ENCODE measurements around the gene CYGB. TPM values are rescaled to one million over a fixed set of nuclear protein-coding genes. Genes with fewer than 3 reads are reported as not detected.
"Not testable (repeated sequence)": the region's sequence is repeated elsewhere in the genome, so short reads cannot be mapped to it uniquely, and the experiment has no call there.

CYGB gene
- total RNA-seq, 4 donors from 2014 or later, result 12.6 to 23.2 (median 18.8) TPM

DNA sequence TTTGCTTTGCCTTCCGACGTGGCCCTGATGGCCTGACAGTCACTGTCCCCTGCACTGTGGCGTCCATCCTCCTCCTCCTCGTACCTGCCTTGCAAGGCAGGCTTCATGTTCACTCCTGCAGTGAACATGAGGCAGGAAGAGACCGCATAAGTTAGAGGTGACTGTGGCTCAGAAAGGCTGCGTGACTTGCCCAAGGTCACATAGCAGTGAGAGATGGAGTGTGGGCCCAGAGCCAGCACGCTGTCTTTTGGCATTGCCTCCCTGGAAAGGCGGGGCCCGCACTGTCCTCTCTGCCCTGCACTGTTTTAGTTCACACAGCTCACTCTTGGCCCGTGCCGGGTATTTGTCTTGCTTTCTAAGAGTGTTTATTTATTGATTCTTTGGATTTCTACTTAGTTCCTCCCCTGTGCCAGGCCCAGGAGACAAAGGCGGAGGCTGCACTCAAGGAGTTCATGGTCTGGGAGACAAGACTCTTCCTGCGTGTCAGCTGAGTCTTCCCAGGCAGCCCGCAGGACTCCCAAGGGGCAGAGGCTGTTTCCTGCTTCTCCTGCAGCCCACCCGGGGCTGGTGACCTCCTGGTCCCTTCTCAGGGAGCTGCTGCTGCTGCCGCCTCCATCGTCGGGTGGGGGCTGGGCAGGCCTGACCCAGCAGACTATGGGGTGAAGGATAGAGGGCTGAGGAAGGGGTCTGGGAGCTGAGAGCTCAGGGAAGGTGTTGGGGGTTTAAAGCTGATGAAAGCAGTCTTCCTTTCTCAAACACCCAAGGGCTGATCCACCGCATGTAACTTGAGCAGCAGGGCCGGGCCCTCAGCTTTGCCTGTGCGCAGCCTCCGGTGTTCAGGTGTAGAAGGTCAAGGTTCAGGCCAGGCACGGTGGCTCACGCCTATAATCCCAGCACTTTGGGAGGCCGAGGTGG, 12.7 kb downstream of the CYGB start:
- TF ChIP-seq POLR2AphosphoS5 (IDR thresholded peaks at IDR 0.05) (no peak), POLR2A (IDR thresholded peaks at IDR 0.05) (no peak), EP300 (IDR thresholded peaks at IDR 0.05) (no peak)
- TF ChIP-seq, protein P1, sequence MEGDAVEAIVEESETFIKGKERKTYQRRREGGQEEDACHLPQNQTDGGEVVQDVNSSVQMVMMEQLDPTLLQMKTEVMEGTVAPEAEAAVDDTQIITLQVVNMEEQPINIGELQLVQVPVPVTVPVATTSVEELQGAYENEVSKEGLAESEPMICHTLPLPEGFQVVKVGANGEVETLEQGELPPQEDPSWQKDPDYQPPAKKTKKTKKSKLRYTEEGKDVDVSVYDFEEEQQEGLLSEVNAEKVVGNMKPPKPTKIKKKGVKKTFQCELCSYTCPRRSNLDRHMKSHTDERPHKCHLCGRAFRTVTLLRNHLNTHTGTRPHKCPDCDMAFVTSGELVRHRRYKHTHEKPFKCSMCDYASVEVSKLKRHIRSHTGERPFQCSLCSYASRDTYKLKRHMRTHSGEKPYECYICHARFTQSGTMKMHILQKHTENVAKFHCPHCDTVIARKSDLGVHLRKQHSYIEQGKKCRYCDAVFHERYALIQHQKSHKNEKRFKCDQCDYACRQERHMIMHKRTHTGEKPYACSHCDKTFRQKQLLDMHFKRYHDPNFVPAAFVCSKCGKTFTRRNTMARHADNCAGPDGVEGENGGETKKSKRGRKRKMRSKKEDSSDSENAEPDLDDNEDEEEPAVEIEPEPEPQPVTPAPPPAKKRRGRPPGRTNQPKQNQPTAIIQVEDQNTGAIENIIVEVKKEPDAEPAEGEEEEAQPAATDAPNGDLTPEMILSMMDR (IDR thresholded peaks at IDR 0.05), result no peak
- Histone ChIP-seq H3K4me1 (peaks cover 0 to 52% (median 39%) of the 10 kb centered on the region in 3 donors), H3K27ac (peak overlapping the region in 3 of 4 donors; percentile 41 to 62 (median 41)), H3K36me3 (no peaks in the 10 kb centered on the region), H3K9me3 (no peaks in the 10 kb centered on the region), H3K4me3 (no peak overlapping the region), H3K27me3 (peaks cover 43% of the 10 kb centered on the region)
- WGBS, 2 donors (ENCODE audit: low coverage in 1 of 2), result 47 to 57% methylated on average over 7 to 9 of the region's 25 CpGs
- no peak for ATAC-seq

DNA sequence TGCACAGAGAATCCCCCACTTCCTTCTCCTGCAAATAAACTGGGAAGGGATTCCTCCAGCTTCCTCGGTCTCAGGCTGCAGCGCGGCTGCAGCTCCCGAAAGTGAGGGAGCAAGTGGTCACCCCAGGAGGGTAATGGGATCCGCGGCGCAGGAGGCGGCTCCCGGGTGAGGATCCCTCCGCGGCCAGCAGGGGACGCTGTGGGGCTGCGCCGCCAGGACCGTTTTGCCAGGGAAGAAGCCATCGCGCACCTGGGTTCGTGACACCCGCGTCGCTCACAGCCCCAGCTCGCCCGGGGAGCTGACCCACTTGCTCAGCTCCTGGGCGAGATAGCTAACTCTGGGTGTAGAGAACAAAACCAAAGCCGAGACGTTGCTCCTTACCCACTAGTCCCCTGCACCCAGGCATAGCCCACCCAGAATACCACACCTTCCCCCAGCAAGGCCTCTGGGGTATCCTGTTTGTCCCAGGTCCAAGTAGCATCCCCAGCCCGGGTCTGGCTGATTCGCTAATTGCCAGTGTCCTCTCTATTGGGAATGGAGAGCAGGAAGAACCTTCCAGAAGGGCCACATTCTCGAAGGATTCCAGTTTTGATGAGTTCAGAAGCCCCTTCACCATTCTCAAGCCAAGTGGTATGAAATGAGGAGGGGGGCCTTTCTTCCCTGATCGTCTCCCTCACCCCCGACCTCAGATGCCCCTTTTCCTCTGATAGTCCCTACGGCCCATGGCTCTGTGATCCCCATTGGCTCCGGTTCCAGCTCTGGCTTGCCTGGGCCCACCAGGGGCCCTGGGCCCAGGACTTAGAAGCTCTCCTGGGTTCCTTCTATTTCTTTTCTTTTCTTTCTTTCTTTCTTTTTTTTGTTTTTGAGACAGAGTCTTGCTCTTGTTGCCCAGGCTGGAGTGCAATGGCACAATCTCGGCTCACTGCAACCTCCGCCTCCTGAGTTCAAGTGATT, 14.1 kb downstream of the CYGB start:
- Histone ChIP-seq H3K4me1 (peaks cover 0 to 37% (median 24%) of the 10 kb centered on the region in 3 donors), H3K36me3 (no peaks in the 10 kb centered on the region), H3K27me3 (peaks cover 41% of the 10 kb centered on the region), H3K9me3 (no peaks in the 10 kb centered on the region), H3K27ac (no peak overlapping the region), H3K4me3 (no peak overlapping the region)
- WGBS, 2 donors (ENCODE audit: low coverage in 1 of 2), result 53 to 54% methylated on average over 5 to 13 of the region's 35 CpGs
- TF ChIP-seq, protein P1 (IDR thresholded peaks at IDR 0.05), result peak in 3 of 4 experiments; percentile 99 to 100 (median 99)
- TF ChIP-seq POLR2AphosphoS5 (IDR thresholded peaks at IDR 0.05), result no peak
- TF ChIP-seq POLR2A (IDR thresholded peaks at IDR 0.05), result no peak
- ATAC-seq, result peak; percentile 67

DNA sequence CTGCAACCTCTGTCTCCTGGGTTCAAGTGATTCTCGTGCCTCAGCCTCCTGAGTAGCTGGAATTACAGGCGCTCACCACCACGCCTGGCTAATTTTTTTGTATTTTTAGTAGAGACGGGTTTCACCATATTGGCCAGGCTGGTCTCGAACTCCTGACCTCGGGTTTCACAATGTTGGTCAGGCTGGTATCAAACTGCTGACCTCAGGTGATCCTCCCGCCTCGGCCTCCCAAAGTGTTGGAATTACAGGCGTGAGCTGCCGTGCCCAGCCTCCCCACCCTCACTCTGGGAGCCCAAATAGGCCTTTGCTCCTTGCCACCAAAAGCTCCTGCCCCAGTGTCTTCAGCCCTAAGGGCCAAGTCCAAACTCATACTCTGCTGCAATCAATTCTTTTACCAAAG, 15.8 kb downstream of the CYGB start:
- H3K27me3 ChIP-seq, result peaks cover 29% of the 10 kb centered on the region
- WGBS, 2 donors (ENCODE audit: low coverage in 1 of 2), result 84 to 91% methylated on average over 4 to 9 of the region's 10 CpGs
- not testable (repeated sequence) for H3K4me3 ChIP-seq, H3K9me3 ChIP-seq, H3K27ac ChIP-seq, ATAC-seq, H3K36me3 ChIP-seq
- peaks cover 0 to 21% (median 10%) of the 10 kb centered on the region in 3 donors for H3K4me1 ChIP-seq

DNA sequence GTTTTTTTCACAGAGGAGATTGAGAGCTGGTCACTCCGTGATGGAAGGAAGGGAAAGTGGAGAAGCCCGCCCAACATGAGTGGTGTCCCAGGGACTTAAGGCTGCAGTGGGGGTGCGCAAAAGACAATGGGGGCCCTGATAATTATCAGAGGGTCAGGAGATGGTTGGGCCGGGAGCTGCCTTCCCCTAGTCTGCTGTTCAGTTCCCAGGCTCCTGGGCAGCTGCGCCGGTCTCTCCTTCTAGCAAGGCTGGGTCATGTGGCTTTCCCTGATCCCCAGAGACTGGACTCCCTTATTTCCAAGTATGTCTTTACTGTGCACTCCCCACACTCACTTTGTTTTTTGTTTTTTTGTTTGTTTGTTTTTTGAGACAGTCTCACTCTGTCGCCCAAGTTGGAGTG, 16.2 kb downstream of the CYGB start:
- no peaks in the 10 kb centered on the region for H3K36me3 ChIP-seq
- WGBS, 2 donors (ENCODE audit: low coverage in 1 of 2), result 87 to 90% methylated on average over 3 to 4 of the region's 7 CpGs

More for the DNA sequence above, 16.2 kb downstream of the CYGB start:
- ATAC-seq, result no peak
- Histone ChIP-seq H3K4me1 (peaks cover 0 to 20% (median 10%) of the 10 kb centered on the region in 3 donors), H3K27me3 (peaks cover 29% of the 10 kb centered on the region), H3K27ac (no peak overlapping the region), H3K4me3 (no peak overlapping the region), H3K9me3 (no peaks in the 10 kb centered on the region)
- TF ChIP-seq, protein P1 (IDR thresholded peaks at IDR 0.05), result no peak
- TF ChIP-seq POLR2AphosphoS5 (IDR thresholded peaks at IDR 0.05), result no peak
- TF ChIP-seq POLR2A (IDR thresholded peaks at IDR 0.05), result no peak
- TF ChIP-seq EP300 (IDR thresholded peaks at IDR 0.05), result no peak

Measured in gastroesophageal sphincter (tissue), 4 donors.